ENCODE results near the gene TRAF3IP3. TPM values are rescaled to one million over a fixed set of nuclear protein-coding genes. Genes with fewer than 3 reads are reported as not detected.
A peak's percentile ranks its signal among the peaks of the same experiment; 100 is the strongest.

TRAF3IP3 gene
- total RNA-seq, 1 experiment from 2014 or later: not detected

- DNase-seq (ENCODE audit: low spot score): peak; percentile 96
Measured at GRCh38 chr1:209827384-209828262, 71.8 kb downstream of the TRAF3IP3 start, which contains the start of gene UTP25. Gene UTP25, plus strand, starts transcription at chr1:209827972. Its CDS starts 92 bp downstream, at chr1:209828064.

- DNase-seq (ENCODE audit: low spot score): no peak
Measured at GRCh38 chr1:209829716-209830115, 73.9 kb downstream of the TRAF3IP3 start.

- DNase-seq (ENCODE audit: low spot score): no peak
Measured at GRCh38 chr1:209830722-209831121, 74.9 kb downstream of the TRAF3IP3 start.

- DNase-seq (ENCODE audit: low spot score): no peak
Measured at GRCh38 chr1:209831615-209832014, 75.8 kb downstream of the TRAF3IP3 start.

Other genes starting within 250 kb of the TRAF3IP3 start
- not detected in 2 replicates for gene CAMK1G, start 172.3 kb upstream of the TRAF3IP3 start, total RNA-seq (2014; rRNA removed; shearing (Covaris generic))
- gene LAMB3, start 103.6 kb upstream of the TRAF3IP3 start, total RNA-seq (2014; rRNA removed; shearing (Covaris generic)): 1.3 and 1.8 TPM in 2 replicates
- 0.31 TPM in 1 of 2 replicates, not detected in the other for gene G0S2, start 80.6 kb upstream of the TRAF3IP3 start, total RNA-seq (2014; rRNA removed; shearing (Covaris generic))
- gene HSD11B1, start 51.2 kb upstream of the TRAF3IP3 start, total RNA-seq (2014; rRNA removed; shearing (Covaris generic)): 0.08 TPM in 1 of 2 replicates, not detected in the other
- gene C1orf74, start 28.5 kb downstream of the TRAF3IP3 start, total RNA-seq (2014; rRNA removed; shearing (Covaris generic)): 5.0 and 6.1 TPM in 2 replicates
- gene IRF6, start 50.1 kb downstream of the TRAF3IP3 start, total RNA-seq (2014; rRNA removed; shearing (Covaris generic)): not detected in 2 replicates
- gene UTP25, start 71.9 kb downstream of the TRAF3IP3 start, total RNA-seq (2014; rRNA removed; shearing (Covaris generic)): 5.6 and 5.7 TPM in 2 replicates
- 3.1 TPM in 2 replicates for gene SYT14, start 182.2 kb downstream of the TRAF3IP3 start, total RNA-seq (2014; rRNA removed; shearing (Covaris generic))

Data from H4 (cell line).